GM23338 (cell line): ENCODE results near the gene SETD1A. TPM values are rescaled to one million over a fixed set of nuclear protein-coding genes. Genes with fewer than 3 reads are reported as not detected.
A peak's percentile ranks its signal among the peaks of the same experiment; 100 is the strongest.

Experiments
- ATAC-seq: fragments of 200-7000 bp; cut with Tn5 transposase; 3 replicates; pipeline ENCODE4 v1.9.1; 2020
- DNase-seq: peaks from one replicate; pipeline ENCODE4 v3.0.0-alpha.2; 2015; ENCODE audit warnings: low spot score
- H2AFZ ChIP-seq: fragments of 200-600 bp; sonication (generic); 2 replicates; pipeline ENCODE4 v1.8.0; 2016; ENCODE audit warnings: antibody characterized with exemption, mild to moderate bottlenecking, moderate library complexity
- H3F3A ChIP-seq: fragments of 200-600 bp; sonication (generic); replicated peaks from 2 replicates; pipeline ENCODE4 v1.8.0; 2017; ENCODE audit warnings: antibody characterized with exemption, mixed run types, low read depth
- H3K27ac ChIP-seq: fragments of 200-600 bp; sonication (generic); 2 replicates; pipeline ENCODE4 v1.6.1; 2016; ENCODE audit warnings: low read depth
- H3K27me3 ChIP-seq: fragments of 200-600 bp; sonication (generic); 2 replicates; pipeline ENCODE4 v1.8.0; 2016; ENCODE audit warnings: mild to moderate bottlenecking, mixed run types, moderate library complexity; ENCODE audit not compliant: insufficient read depth
- H3K36me3 ChIP-seq: fragments of 200-600 bp; sonication (generic); 2 replicates; pipeline ENCODE4 v1.8.0; 2016; ENCODE audit warnings: mild to moderate bottlenecking; ENCODE audit not compliant: insufficient read depth
- H3K4me1 ChIP-seq: fragments of 200-600 bp; sonication (generic); 2 replicates; pipeline ENCODE4 v1.8.0; 2016; ENCODE audit warnings: mild to moderate bottlenecking, moderate library complexity; ENCODE audit not compliant: insufficient read depth
- H3K4me2 ChIP-seq: fragments of 200-600 bp; sonication (generic); 2 replicates; pipeline ENCODE4 v1.7.1; 2017; ENCODE audit warnings: mixed run types
- H3K4me3 ChIP-seq: fragments of 200-600 bp; sonication (generic); 2 replicates; pipeline ENCODE4 v1.6.1; 2016; ENCODE audit warnings: mixed run types
- H3K79me2 ChIP-seq: fragments of 200-600 bp; sonication (generic); replicated peaks from 2 replicates; pipeline ENCODE4 v1.8.0; 2017; ENCODE audit warnings: mild to moderate bottlenecking; ENCODE audit not compliant: insufficient read depth
- H3K9me2 ChIP-seq: fragments of 200-600 bp; sonication (generic); 2 replicates; pipeline ENCODE4 v1.8.0; 2017; ENCODE audit not compliant: insufficient read depth
- H4K20me1 ChIP-seq: fragments of 200-600 bp; sonication (generic); replicated peaks from 2 replicates; pipeline ENCODE4 v1.8.0; 2017; ENCODE audit warnings: mild to moderate bottlenecking; ENCODE audit not compliant: insufficient read depth
- H3K27ac Mint-ChIP-seq: 2 replicates; pipeline ENCODE4 v1.8.0; 2020; ENCODE audit warnings: inconsistent platforms, mild to moderate bottlenecking, moderate library complexity, mixed read lengths
- H3K27me3 Mint-ChIP-seq: 3 replicates; pipeline ENCODE4 v1.8.0; 2022; ENCODE audit warnings: low read depth, mild to moderate bottlenecking, moderate library complexity, mixed read lengths, inconsistent platforms; ENCODE audit not compliant: insufficient read depth, poor library complexity
- H3K36me3 Mint-ChIP-seq: 3 replicates; pipeline ENCODE4 v1.8.0; 2021; ENCODE audit warnings: low read depth, mild to moderate bottlenecking, inconsistent platforms, moderate library complexity, mixed read lengths
- H3K4me1 Mint-ChIP-seq: 3 replicates; pipeline ENCODE4 v1.8.0; 2020; ENCODE audit warnings: mild to moderate bottlenecking, inconsistent platforms, mixed read lengths
- H3K4me3 Mint-ChIP-seq: 3 replicates; pipeline ENCODE4 v1.8.0; 2021; ENCODE audit warnings: moderate library complexity, mild to moderate bottlenecking, inconsistent platforms, mixed read lengths
- H3K9me3 Mint-ChIP-seq: 3 replicates; pipeline ENCODE4 v1.8.0; 2020; ENCODE audit warnings: moderate library complexity, mild to moderate bottlenecking, inconsistent platforms, mixed read lengths
- CREB1 ChIP-seq: fragments of 250-450 bp; sonication (Bioruptor Pico); IDR thresholded peaks from 2 replicates; pipeline ENCODE4 v1.5.0; 2020; ENCODE audit warnings: low read depth, mild to moderate bottlenecking, moderate library complexity
- CTCF ChIP-seq, 2 experiments: fragments of 200-600 bp in 1 of 2; sonication (generic) in 1 of 2; conservative IDR thresholded peaks; 2 replicates each; pipeline versions ENCODE4 v1.5.1 to v1.6.1; 2016 to 2017; ENCODE audit warnings: antibody characterized with exemption in 2 of 2, low read depth in 2 of 2, mild to moderate bottlenecking in 2 of 2, moderate library complexity in 1 of 2
- ETS1 ChIP-seq: IDR thresholded peaks from 2 replicates; pipeline ENCODE4 v1.6.1; 2016; ENCODE audit warnings: antibody characterized with exemption
- JUNB ChIP-seq: IDR thresholded peaks from one replicate; pipeline ENCODE4 v1.6.1; 2016; ENCODE audit warnings: antibody characterized with exemption; ENCODE audit not compliant: unreplicated experiment
- NANOG ChIP-seq: IDR thresholded peaks from 2 replicates; pipeline ENCODE4 v1.6.1; 2016; ENCODE audit warnings: antibody characterized with exemption, borderline replicate concordance
- REST ChIP-seq: IDR thresholded peaks from one replicate; pipeline ENCODE4 v1.6.1; 2018; ENCODE audit warnings: antibody characterized with exemption; ENCODE audit not compliant: unreplicated experiment
- ZNF331 ChIP-seq: fragments of 250-450 bp; sonication (Bioruptor Pico); IDR thresholded peaks from 2 replicates; pipeline ENCODE4 v1.5.0; 2020; ENCODE audit warnings: low read depth, mild to moderate bottlenecking, moderate library complexity
- polyA plus RNA-seq: library from polyadenylated mRNA; unstranded; fragments of >200 nt; fragmentation: Nextera tagmentation; extraction: Ambion mirVana; gene quantifications from 2 replicates; pipeline ENCODE4 v1.2.1, GENCODE V29; 2016
- total RNA-seq: library from RNA; depleted of rRNA; stranded (reverse); fragments of >200 nt; shearing (Covaris generic); gene quantifications from 2 replicates; pipeline ENCODE4 v1.2.3, GENCODE V29; 2014

SETD1A gene
- total and polyA plus RNA-seq, 2 experiments from 2014 or later = 10.8 to 21.9 TPM

GRCh38 chr16:30931068-30931650 is 26.4 kb upstream of the SETD1A start:
- Mint-ChIP-seq H3K4me1 (peaks cover 6% of the 10 kb centered on the region), H3K4me3 (no peak overlapping the region), H3K9me3 (no peaks in the 10 kb centered on the region; the same call in 2 of the 3 replicates), H3K27ac (no peak overlapping the region), H3K27me3 (no peaks in the 10 kb centered on the region), H3K36me3 (peaks cover 55% of the 10 kb centered on the region)
- H3K36me3 ChIP-seq = peaks cover 34% of the 10 kb centered on the region
- H3K4me3 ChIP-seq = no peak overlapping the region
- DNase-seq (no peak), ATAC-seq (no peak)
- peaks cover 3% of the 10 kb centered on the region; the same call in 1 of the 2 replicates for H3K79me2 ChIP-seq
- H3K9me2 ChIP-seq = no peaks in the 10 kb centered on the region
- H4K20me1 ChIP-seq = peaks cover 6% of the 10 kb centered on the region; the same call in 1 of the 2 replicates
- peaks cover 5% of the 10 kb centered on the region; the same call in 1 of the 2 replicates for H3F3A ChIP-seq
- peaks cover 3% of the 10 kb centered on the region; the same call in 1 of the 2 replicates for H3K4me1 ChIP-seq
- H3K27ac ChIP-seq = no peak overlapping the region
- H2AFZ ChIP-seq = no peak overlapping the region
- H3K27me3 ChIP-seq = no peaks in the 10 kb centered on the region
- no peak overlapping the region for H3K4me2 ChIP-seq
- TF ChIP-seq JUNB = no peak

GRCh38 chr16:30934827-30935557 is 22.6 kb upstream of the SETD1A start:
- Histone ChIP-seq H3K4me3 (no peak overlapping the region), H3F3A (peaks cover 3% of the 10 kb centered on the region; the same call in 1 of the 2 replicates), H4K20me1 (peaks cover 11% of the 10 kb centered on the region; the same call in 1 of the 2 replicates), H3K27me3 (no peaks in the 10 kb centered on the region), H3K4me2 (no peak overlapping the region), H3K27ac (0 out of 2 replicates have a peak overlapping the region, but pooled peaks have one; percentile 50), H3K36me3 (peaks cover 24% of the 10 kb centered on the region), H2AFZ (no peak overlapping the region), H3K9me2 (no peaks in the 10 kb centered on the region), H3K4me1 (no peaks in the 10 kb centered on the region), H3K79me2 (no peaks in the 10 kb centered on the region)
- Mint-ChIP-seq H3K27ac (peak overlapping the region; percentile 49; the same call in 1 of the 2 replicates), H3K9me3 (no peaks in the 10 kb centered on the region; the same call in 1 of the 3 replicates), H3K27me3 (peaks cover 2% of the 10 kb centered on the region), H3K4me3 (no peak overlapping the region), H3K4me1 (peaks cover 5% of the 10 kb centered on the region; the same call in 2 of the 3 replicates), H3K36me3 (peaks cover 66% of the 10 kb centered on the region)
- peak; percentile 92 for ATAC-seq
- TF ChIP-seq ETS1 (no peak; the same call in 1 of the 2 replicates), CREB1 (CRISPR knock-in tag) (no peak), REST (no peak), CTCF (conservative IDR thresholded peaks at IDR 0.05; ENCODE audit: low read depth in 2 of 2) (peak; percentile 72 to 83), ZNF331 (no peak), NANOG (no peak), JUNB (no peak)
- peak; percentile 88 for DNase-seq
